Left lobe of liver (tissue), 2 donors: ENCODE results near the gene PSMD13. TPM values are rescaled to one million over a fixed set of nuclear protein-coding genes. Genes with fewer than 3 reads are reported as not detected.
"Not testable (repeated sequence)": the region's sequence is repeated elsewhere in the genome, so short reads cannot be mapped to it uniquely, and the experiment has no call there.

ENCODE experiments used
- ATAC-seq: fragments of 200-7000 bp; cut with Tn5 transposase; one replicate; pipeline ENCODE4 v1.9.1; 2020; ENCODE audit warnings: mild to moderate bottlenecking, moderate library complexity
- DNase-seq: peaks from one replicate; pipeline ENCODE4 v3.0.0-alpha.2; 2020; ENCODE audit warnings: low spot score
- total RNA-seq: library from RNA; stranded (reverse); gene quantifications from one replicate; pipeline ENCODE4 v1.2.1, GENCODE V29; 2021
- donor health status: DM: no; HTN: no; CAD: no; lungs with moderate emphysema.
- donor health status: DM: no; HTN: yes; CAD: no.

PSMD13 gene
- total RNA-seq, 1 donor from 2014 or later, result 49.5 TPM

GRCh38 chr11:285021-285893 lies 48.5 kb downstream of the PSMD13 start:
- ATAC-seq, result no peak
- peak; percentile 44 for DNase-seq

- peak; percentile 42 for DNase-seq
- ATAC-seq, result no peak
Measured at GRCh38 chr11:285894-286220, 49.1 kb downstream of the PSMD13 start.

- ATAC-seq, result not testable (repeated sequence)
- peak; percentile 46 for DNase-seq
Measured at GRCh38 chr11:286977-287820, 50.4 kb downstream of the PSMD13 start.

GRCh38 chr11:287821-288477 lies 51.2 kb downstream of the PSMD13 start:
- ATAC-seq (peak; percentile 28), DNase-seq (peak; percentile 63)

DNA sequence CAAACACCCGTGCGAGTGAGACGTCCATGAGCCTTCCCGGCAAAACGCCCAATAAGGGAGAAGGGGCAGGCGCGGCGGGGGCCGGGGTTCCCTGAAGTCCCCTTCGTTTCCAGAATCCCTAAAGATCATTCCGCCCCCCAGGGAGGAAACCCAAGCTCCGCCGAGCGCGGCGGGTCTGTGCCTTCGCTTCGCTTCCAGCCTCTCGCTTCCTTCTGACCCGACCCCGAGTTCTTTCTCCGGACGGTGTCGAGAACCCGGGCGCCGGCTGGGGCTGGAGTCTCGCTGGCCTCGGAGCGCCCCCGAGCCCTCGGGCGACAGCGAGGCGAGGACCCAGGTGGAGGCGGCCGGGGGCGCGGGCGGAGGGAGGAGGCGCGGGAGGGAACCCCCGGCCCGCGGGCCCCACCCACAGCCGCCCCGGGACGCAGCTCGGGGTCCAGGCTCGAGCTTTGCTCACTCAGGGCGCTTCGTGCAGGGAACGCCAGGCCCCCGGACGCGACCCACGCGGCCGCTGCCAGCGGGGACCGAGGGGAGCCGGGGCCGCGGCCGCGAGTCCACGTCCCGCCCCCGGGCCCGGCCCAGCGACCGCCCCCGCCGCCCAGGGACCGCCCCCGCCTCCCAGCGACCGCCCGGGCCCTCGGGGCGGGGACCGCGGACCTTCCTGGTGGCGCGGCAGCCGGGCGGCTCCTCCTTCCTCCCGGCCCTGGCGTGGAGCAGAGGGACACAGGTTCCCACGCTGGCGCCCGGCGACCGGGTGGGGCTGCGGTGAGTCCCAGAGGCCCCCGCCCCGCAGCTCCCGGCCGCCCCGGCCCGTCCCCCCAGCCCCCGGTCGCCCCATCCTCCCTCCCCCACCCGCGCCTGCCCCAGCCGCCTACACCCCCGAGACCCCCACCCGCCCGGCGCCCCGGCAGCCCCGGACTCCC lies 52.0 kb downstream of the PSMD13 start, which contains the start of gene PGGHG:
TSS of gene PGGHG (plus strand) at position 649 of the 920 bp plus-strand sequence. CDS start 691 bp downstream, outside the sequence.
- peak; percentile 83 for DNase-seq
- ATAC-seq, result peak; percentile 93

- DNase-seq (peak; percentile 45), ATAC-seq (no peak)
Measured at GRCh38 chr11:289398-289711, 52.6 kb downstream of the PSMD13 start.

DNA sequence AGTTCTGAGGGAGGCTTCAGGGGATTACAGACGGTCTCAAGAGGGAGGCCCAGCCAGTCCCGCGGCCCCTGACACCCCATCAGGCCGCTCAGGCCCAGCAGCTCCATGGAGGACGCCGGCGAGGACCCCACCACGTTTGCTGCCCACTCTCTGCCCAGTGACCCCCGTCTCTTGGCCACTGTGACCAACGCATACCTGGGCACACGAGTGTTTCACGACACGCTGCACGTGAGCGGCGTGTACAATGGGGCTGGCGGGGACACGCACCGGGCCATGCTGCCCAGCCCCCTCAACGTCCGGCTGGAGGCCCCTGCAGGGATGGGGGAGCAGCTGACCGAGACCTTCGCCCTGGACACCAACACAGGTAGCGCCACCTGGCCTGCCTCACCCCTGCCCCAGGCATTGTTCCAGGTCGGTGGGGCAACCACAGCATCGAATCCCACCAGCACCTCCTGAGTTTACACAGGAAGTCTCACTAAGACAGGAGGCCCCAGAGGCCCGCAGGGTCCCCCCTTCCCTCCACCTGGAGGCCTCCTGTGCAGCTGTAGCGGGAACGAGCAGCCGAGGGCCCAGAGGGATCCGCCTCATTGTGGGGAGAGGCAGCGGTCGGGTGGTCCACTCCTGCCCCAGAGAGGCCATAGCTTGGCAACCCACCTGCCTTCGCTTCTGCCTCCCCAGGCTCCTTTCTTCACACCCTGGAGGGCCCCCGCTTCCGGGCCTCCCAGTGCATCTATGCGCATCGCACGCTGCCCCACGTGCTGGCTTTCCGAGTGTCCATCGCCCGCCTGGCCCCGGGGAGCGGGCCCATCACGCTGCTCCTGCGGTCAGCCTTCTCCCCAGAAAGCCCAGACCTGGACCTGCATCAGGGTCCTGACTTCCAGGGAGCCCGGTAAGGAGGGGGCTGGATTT lies 53.2 kb downstream of the PSMD13 start:
- ATAC-seq (no peak), DNase-seq (no peak)

DNA sequence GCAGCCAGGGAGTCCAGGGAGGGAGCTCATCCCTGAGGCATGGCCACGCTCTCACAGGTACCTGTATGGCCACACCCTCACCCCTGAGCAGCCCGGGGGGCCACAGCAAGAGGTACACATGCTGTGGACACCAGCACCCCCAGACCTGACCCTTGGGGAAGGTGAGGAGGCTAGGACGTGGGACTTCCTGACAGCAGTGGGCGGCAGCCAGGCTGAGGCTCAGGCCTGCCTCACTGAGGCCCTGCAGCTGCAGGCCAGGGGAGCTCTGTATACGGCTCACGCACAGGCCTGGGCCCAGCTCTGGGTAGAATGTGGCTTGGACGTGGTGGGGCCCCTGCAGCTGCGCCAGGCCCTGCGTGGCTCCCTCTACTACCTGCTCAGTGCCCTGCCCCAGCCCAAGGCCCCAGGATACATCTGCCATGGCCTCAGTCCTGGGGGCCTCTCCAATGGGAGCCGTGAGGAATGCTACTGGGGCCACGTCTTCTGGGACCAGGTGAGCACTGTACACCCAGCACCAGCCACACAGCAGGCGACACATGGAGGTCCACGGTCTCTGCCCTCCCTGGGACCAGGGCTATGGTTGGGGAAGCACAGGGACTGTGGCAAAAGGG lies 54.0 kb downstream of the PSMD13 start:
- no peak for DNase-seq

DNA sequence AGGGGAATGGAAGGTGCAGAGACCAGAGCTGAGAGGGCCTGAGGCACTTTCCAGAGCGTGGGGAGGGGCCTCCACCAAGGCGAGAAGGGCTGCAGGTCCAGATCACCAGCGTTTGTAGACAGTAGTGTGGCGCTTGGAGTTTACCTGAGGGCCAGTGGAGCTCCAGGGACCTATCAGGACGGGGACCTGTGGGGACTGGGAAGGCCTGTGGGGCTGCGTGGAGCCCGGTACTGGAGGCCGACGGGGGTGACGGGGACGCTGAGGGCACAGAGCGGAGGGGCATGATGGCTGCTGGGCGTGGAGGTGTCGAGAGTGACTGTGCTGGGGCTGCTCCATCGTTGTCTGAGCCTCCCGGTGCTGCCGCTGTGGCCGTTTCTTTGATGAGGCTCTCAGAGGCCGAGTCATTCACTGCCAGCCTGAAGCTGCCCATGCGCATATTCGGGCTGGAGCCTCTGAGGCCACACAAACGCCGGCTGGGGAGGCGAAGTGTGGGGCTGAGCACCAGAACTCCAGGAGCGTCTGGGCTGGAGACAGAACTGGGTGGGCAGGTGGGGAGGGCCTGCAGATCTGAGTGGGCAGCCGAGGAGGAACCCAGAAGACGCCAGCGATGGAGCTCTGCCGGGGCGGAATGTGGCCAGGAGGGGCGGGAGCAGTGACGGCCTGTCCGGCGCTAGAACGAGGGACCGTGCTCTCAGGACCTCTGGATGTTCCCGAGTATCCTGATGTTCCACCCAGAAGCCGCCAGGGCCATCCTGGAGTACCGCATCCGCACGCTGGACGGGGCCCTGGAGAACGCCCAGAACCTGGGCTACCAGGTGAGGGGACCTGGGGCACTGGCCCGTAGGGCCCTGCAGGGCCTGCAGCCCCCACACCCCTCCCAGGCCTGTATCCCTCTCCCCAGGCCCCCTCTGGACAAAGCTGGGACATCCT lies 54.8 kb downstream of the PSMD13 start:
- DNase-seq, result no peak

More for the DNA sequence above, 54.0 kb downstream of the PSMD13 start:
- ATAC-seq, result no peak

GRCh38 chr11:292211-293121 lies 55.7 kb downstream of the PSMD13 start:
- DNase-seq (no peak), ATAC-seq (no peak)

More for the DNA sequence above, 54.8 kb downstream of the PSMD13 start:
- ATAC-seq, result no peak

DNA sequence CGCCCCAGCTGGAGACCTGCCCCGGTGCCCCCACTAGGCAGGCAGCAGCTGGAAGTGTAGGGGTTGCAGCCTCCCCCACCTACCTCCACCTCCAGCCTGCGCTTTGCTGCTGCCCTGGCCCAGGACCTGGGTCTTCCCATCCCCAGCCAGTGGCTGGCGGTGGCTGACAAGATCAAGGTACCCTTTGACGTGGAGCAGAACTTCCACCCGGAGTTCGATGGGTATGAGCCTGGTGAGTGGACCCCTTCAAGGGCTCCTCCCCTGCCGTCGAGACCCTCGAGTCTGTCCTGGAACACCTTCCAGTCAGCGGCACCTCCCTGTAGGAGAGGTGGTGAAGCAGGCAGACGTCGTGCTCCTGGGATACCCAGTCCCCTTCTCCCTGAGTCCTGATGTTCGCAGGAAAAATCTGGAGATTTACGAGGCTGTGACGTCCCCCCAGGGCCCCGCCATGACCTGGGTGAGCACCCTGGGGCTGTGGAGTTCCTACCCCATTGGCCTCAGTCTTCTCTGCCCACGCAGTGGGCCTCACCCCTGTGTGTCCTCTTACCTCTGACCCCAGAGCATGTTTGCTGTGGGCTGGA lies 56.6 kb downstream of the PSMD13 start:
- DNase-seq (no peak), ATAC-seq (no peak)

DNA sequence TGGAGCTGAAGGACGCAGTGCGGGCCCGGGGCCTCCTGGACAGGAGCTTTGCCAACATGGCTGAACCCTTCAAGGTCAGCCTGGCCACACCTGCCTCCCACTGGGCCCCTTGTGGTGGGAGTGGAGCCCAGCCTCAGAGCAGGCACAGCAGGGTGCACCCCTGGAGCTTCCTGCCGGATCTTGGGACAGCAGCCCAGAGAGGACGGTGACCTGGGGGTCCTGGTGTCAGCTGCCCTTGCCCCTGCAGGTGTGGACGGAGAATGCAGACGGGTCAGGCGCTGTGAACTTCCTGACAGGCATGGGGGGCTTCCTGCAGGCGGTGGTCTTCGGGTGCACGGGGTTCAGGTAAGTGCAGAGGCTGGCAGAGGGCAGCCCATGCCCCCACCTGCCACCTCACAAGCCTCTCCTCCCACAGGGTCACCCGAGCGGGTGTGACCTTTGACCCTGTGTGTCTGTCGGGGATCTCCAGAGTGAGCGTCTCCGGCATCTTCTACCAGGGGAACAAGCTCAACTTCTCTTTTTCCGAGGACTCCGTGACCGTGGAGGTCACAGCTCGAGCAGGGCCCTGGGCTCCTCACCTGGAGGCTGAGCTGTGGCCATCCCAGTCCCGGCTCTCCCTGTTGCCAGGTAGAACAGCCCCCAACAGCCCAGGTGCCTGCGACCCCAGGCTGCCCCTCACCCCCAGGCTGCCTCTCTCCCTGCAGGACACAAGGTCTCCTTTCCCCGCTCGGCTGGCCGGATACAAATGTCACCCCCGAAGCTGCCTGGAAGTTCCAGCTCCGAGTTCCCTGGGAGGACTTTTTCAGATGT lies 57.3 kb downstream of the PSMD13 start:
- DNase-seq (no peak), ATAC-seq (no peak)

- ATAC-seq (no peak), DNase-seq (no peak)
Measured at GRCh38 chr11:294780-295179, 58.0 kb downstream of the PSMD13 start.

- ATAC-seq, result no peak
- no peak for DNase-seq
Measured at GRCh38 chr11:295351-296170, 58.8 kb downstream of the PSMD13 start.
